Psoas muscle (tissue), 8 donors: ENCODE data around the gene MAPT. TPM values are rescaled to one million over a fixed set of nuclear protein-coding genes. Genes with fewer than 3 reads are reported as not detected.

ENCODE experiments used
- ATAC-seq, 4 donors: fragments of 200-7000 bp; cut with Tn5 transposase; one replicate each; pipeline ENCODE4 v1.9.1; 2020; ENCODE audit warnings: moderate library complexity in 3 of 4, mild to moderate bottlenecking in 2 of 4
- DNase-seq, 2 donors: peaks; one replicate each; pipeline ENCODE4 v3.0.0-alpha.2; 2020
- H3K27ac ChIP-seq: fragments of 200-600 bp; one replicate; pipeline ENCODE4 v1.8.0; 2022
- H3K27me3 ChIP-seq, 3 donors: fragments of 200-600 bp in 1 of 3; one replicate each; pipeline versions ENCODE4 v1.6.1 to v1.8.0; 2013 to 2022; ENCODE audit warnings: low read length in 2 of 3, mild to moderate bottlenecking in 2 of 3, moderate library complexity in 1 of 3; ENCODE audit not compliant: insufficient read depth in 3 of 3
- H3K36me3 ChIP-seq, 2 donors: fragments of 200-600 bp in 1 of 2; one replicate each; pipeline versions ENCODE4 v1.6.1 to v1.8.0; 2013 to 2022; ENCODE audit warnings: low read depth in 1 of 2, mild to moderate bottlenecking in 1 of 2, moderate library complexity in 1 of 2; ENCODE audit not compliant: insufficient read depth in 1 of 2
- H3K4me1 ChIP-seq: fragments of 200-600 bp; one replicate; pipeline ENCODE4 v1.8.0; 2022
- H3K4me3 ChIP-seq: fragments of 200-600 bp; one replicate; pipeline ENCODE4 v1.8.0; 2022; ENCODE audit warnings: mild to moderate bottlenecking
- H3K9me3 ChIP-seq: fragments of 200-600 bp; one replicate; pipeline ENCODE4 v1.8.0; 2022
- CTCF ChIP-seq: fragments of 200-600 bp; IDR thresholded peaks from one replicate; pipeline ENCODE4 v1.8.0; 2022; ENCODE audit warnings: antibody characterized with exemption
- WGBS, 3 donors: extraction: QIAGEN DNeasy Blood & Tissue Kit; methylation state at CpG; one replicate each; pipeline versions ENCODE4 v1.1.6 to v1.1.7; 2013; 5-methylcytosine and 5-hydroxymethylcytosine counted together
- intact Hi-C, 2 donors: fragments of 100-400 bp; cut with DNase I; formaldehyde crosslinking; loops; one replicate each; pipeline versions ENCODE4 v1.11.0 to v1.14.2; 2022
- polyA plus RNA-seq, 3 donors: library from polyadenylated mRNA; stranded (reverse); fragments of 200-250 nt; gene quantifications; one replicate each; pipeline ENCODE4 v1.2.3, GENCODE V29; 2013
- total RNA-seq, 4 donors: library from RNA; stranded (reverse); fragmentation: NEBNext Ultra II Directional in 2 of 4; extraction: Animal tissue kit (Norgen Biotek cat#: 25700) in 2 of 4; gene quantifications; one replicate each; pipeline versions ENCODE4 v1.2.1 to v1.2.4, GENCODE V29; 2021 to 2023
- donor health status: healthy with polysubstance abuse.
- donor health status: DM: no; HTN: no; CAD: no; lungs with moderate emphysema.
- donor health status: Bipolar disorder and iron deficiency.
- donor health status: healthy.
- donor health status: DM: yes; HTN: yes; CAD: no.
- donor health status: DM: no; HTN: no; CAD: no.
- donor health status: DM: no; HTN: no; CAD: no.
- donor health status: DM: yes; HTN: yes; CAD: no.

MAPT gene
- total and polyA plus RNA-seq, 7 donors, result 16.0 to 253 (median 104) TPM

GRCh38 chr17:45895969-45896785 is 1.8 kb downstream of the MAPT start:
- Histone ChIP-seq H3K4me3 (peak overlapping the region; percentile 97), H3K4me1 (peaks cover 43% of the 10 kb centered on the region), H3K9me3 (no peaks in the 10 kb centered on the region), H3K27me3 (no peaks in the 10 kb centered on the region), H3K36me3 (no peaks in the 10 kb centered on the region), H3K27ac (peak overlapping the region; percentile 88)
- no peak for TF ChIP-seq CTCF
- intact Hi-C loops, result loop anchor here (2.0 to 10.0 kb wide), 2 partner anchors 47 to 49 kb away; no protein-coding TSS in a partner anchor
- DNase-seq (peak; percentile 35 to 60), ATAC-seq (peak in 3 of 4 donors; percentile 12 to 24 (median 12))
- WGBS, 3 donors, result 19 to 29% (median 20%) methylated on average over 55 of the region's 55 CpGs

GRCh38 chr17:45896803-45897693 is 2.7 kb downstream of the MAPT start:
- H3K4me1 ChIP-seq, result peaks cover 52% of the 10 kb centered on the region
- no peaks in the 10 kb centered on the region for H3K36me3 ChIP-seq
- peak overlapping the region; percentile 97 for H3K4me3 ChIP-seq
- DNase-seq, result no peak
- H3K9me3 ChIP-seq, result no peaks in the 10 kb centered on the region
- H3K27ac ChIP-seq, result peak overlapping the region; percentile 88
- TF ChIP-seq CTCF, result no peak
- ATAC-seq, result no peak
- intact Hi-C loops, result loop anchor here in 1 of 2 donors (10.0 kb wide), 1 partner anchor 48 kb away; no protein-coding TSS in a partner anchor
- no peaks in the 10 kb centered on the region for H3K27me3 ChIP-seq
- WGBS, 3 donors, result 43 to 51% (median 46%) methylated on average over 63 to 67 of the region's 67 CpGs

GRCh38 chr17:45900136-45900535 is 5.8 kb downstream of the MAPT start:
- Histone ChIP-seq H3K27ac (peak overlapping the region; percentile 88), H3K27me3 (no peaks in the 10 kb centered on the region), H3K4me3 (peak overlapping the region; percentile 1), H3K36me3 (no peaks in the 10 kb centered on the region), H3K9me3 (no peaks in the 10 kb centered on the region), H3K4me1 (peaks cover 75% of the 10 kb centered on the region)
- no peak for ATAC-seq
- no peak for TF ChIP-seq CTCF
- intact Hi-C loops, result no loop called here
- WGBS, 3 donors, result 65 to 69% (median 67%) methylated on average over 2 of the region's 2 CpGs
- DNase-seq, result no peak

- Histone ChIP-seq H3K4me3 (no peak overlapping the region), H3K27ac (peak overlapping the region; percentile 88), H3K27me3 (no peaks in the 10 kb centered on the region), H3K36me3 (no peaks in the 10 kb centered on the region), H3K9me3 (no peaks in the 10 kb centered on the region), H3K4me1 (peaks cover 82% of the 10 kb centered on the region)
- intact Hi-C loops, result no loop called here
- ATAC-seq (peak; percentile 17 to 75 (median 62)), DNase-seq (no peak)
- no peak for TF ChIP-seq CTCF
- WGBS, 3 donors, result 52 to 65% (median 57%) methylated on average over 13 of the region's 13 CpGs
Measured at GRCh38 chr17:45900723-45901415, 6.5 kb downstream of the MAPT start.
